K562 (cell line): Measurements from ENCODE around the gene POLR3C. TPM values are rescaled to one million over a fixed set of nuclear protein-coding genes. Genes with fewer than 3 reads are reported as not detected.

Experiments used
- CEBPB ChIP-seq: fragments of 450-650 bp; IDR thresholded peaks from 2 replicates; pipeline ENCODE4 v1.6.1; 2016; ENCODE audit warnings: missing genetic modification characterization, missing compliant biosample characterization
- DDX20 ChIP-seq: fragments of 450-650 bp; IDR thresholded peaks from 2 replicates; pipeline ENCODE4 v1.6.1; 2016; ENCODE audit warnings: missing genetic modification characterization, low read depth, mild to moderate bottlenecking, missing compliant biosample characterization, moderate library complexity
- ESRRA ChIP-seq: fragments of 450-650 bp; IDR thresholded peaks from 2 replicates; pipeline ENCODE4 v1.6.1; 2014; ENCODE audit warnings: low read depth, mild to moderate bottlenecking, moderate library complexity, borderline replicate concordance
- HDAC6 ChIP-seq: IDR thresholded peaks from 2 replicates; pipeline ENCODE4 v1.6.1; 2012; ENCODE audit warnings: low read depth, mild to moderate bottlenecking, control low read depth, inconsistent platforms, low read length, moderate library complexity
- HDGF ChIP-seq: fragments of 450-650 bp; IDR thresholded peaks from 2 replicates; pipeline ENCODE4 v1.6.1; 2016
- HMGN3 ChIP-seq: IDR thresholded peaks from 2 replicates; pipeline ENCODE4 v1.6.1; 2011; ENCODE audit warnings: borderline replicate concordance, low read depth, mild to moderate bottlenecking, mixed read lengths, low read length; ENCODE audit not compliant: insufficient read length; ENCODE audit errors: extremely low read depth
- HMGXB4 ChIP-seq: sonication (generic); formaldehyde crosslinking; IDR thresholded peaks from 2 replicates; pipeline ENCODE4 v1.8.1; 2023; ENCODE audit warnings: mild to moderate bottlenecking, missing genetic modification reagents
- HNRNPL ChIP-seq: fragments of 200-400 bp; formaldehyde crosslinking; IDR thresholded peaks from 2 replicates; pipeline ENCODE4 v1.6.1; 2017; ENCODE audit warnings: low read depth, mild to moderate bottlenecking, low read length
- KDM1A ChIP-seq, 2 experiments: fragments of 450-650 bp; IDR thresholded peaks; 2 replicates each; pipeline ENCODE4 v1.6.1; 2016; ENCODE audit warnings: mild to moderate bottlenecking in 2 of 2
- KDM5B ChIP-seq: fragments of 200-600 bp; sonication (generic); IDR thresholded peaks from 2 replicates; pipeline ENCODE4 v1.6.1; 2012; ENCODE audit warnings: low read depth, mild to moderate bottlenecking, moderate library complexity, low read length, control low read depth, inconsistent platforms; ENCODE audit not compliant: insufficient replicate concordance
- LCOR ChIP-seq: sonication (generic); formaldehyde crosslinking; IDR thresholded peaks from 2 replicates; pipeline ENCODE4 v1.8.0; 2022; ENCODE audit warnings: mild to moderate bottlenecking, missing genetic modification reagents
- MAFG ChIP-seq: fragments of 450-650 bp; conservative IDR thresholded peaks from 2 replicates; pipeline ENCODE4 v1.6.1; 2016; ENCODE audit warnings: missing genetic modification characterization, missing compliant biosample characterization
- NONO ChIP-seq, 2 experiments: fragments of 200-400 bp in 1 of 2; fragments of 450-650 bp in 1 of 2; formaldehyde crosslinking in 1 of 2; IDR thresholded peaks; 2 replicates each; pipeline ENCODE4 v1.6.1; 2017; ENCODE audit warnings: low read depth in 2 of 2, mild to moderate bottlenecking in 2 of 2, moderate library complexity in 2 of 2, low read length in 1 of 2
- OTX1 ChIP-seq: fragments of 450-650 bp; formaldehyde crosslinking; IDR thresholded peaks from 2 replicates; pipeline ENCODE4 v1.4.0; 2022; ENCODE audit warnings: mild to moderate bottlenecking
- PATZ1 ChIP-seq: fragments of 250-450 bp; sonication (Bioruptor Pico); IDR thresholded peaks from 2 replicates; pipeline ENCODE4 v1.5.0; 2020; ENCODE audit warnings: mild to moderate bottlenecking, borderline replicate concordance
- PRMT5 ChIP-seq: sonication (generic); formaldehyde crosslinking; IDR thresholded peaks from 2 replicates; pipeline ENCODE4 v1.5.0; 2020; ENCODE audit warnings: missing genetic modification reagents
- RB1 ChIP-seq: fragments of 450-650 bp; IDR thresholded peaks from 2 replicates; pipeline ENCODE4 v1.6.1; 2017; ENCODE audit warnings: low read depth, mild to moderate bottlenecking
- ZNF766 ChIP-seq: fragments of 200-800 bp; sonication (Bioruptor generic); conservative IDR thresholded peaks from 2 replicates; pipeline ENCODE4 v1.6.1; 2016; ENCODE audit warnings: missing genetic modification characterization, missing compliant biosample characterization
- polyA plus RNA-seq, 8 experiments: library from polyadenylated mRNA; depleted of rRNA in 4 of 8; stranded (reverse) in 5 of 8; unstranded in 3 of 8; fragments of >200 nt; fragmentation: Nextera tagmentation in 2 of 8; fragmentation: Illumina TruSeq in 1 of 8; extraction: Ambion mirVana in 2 of 8; extraction: Trizol in 1 of 8; gene quantifications; 2 replicates each; pipeline versions ENCODE4 v1.2.1 to v1.2.3, GENCODE V29; 2011 to 2014; ENCODE audit warnings: inconsistent platforms in 1 of 8, missing spikeins in 1 of 8
- total RNA-seq, 7 experiments: library from RNA; depleted of rRNA in 6 of 7; stranded (reverse); fragments of >200 nt in 6 of 7; fragmentation: Illumina TruSeq in 2 of 7; extraction: Trizol in 2 of 7; gene quantifications; 2 replicates each; pipeline versions ENCODE4 v1.2.1 to v1.2.3, GENCODE V29; 2011 to 2021; ENCODE audit warnings: low replicate concordance in 1 of 7
- TF ChIP-seq, protein P1 (sequence below): sonication (generic); formaldehyde crosslinking; IDR thresholded peaks from 2 replicates; pipeline ENCODE4 v1.8.0; 2023; ENCODE audit warnings: missing genetic modification reagents, mild to moderate bottlenecking, borderline replicate concordance

POLR3C gene
- total and polyA plus RNA-seq, 9 of the 15 experiments (the other 6 are each of a cell fraction or from before 2014, with no cell fraction given): 19.7 to 64.1 (median 45.2) TPM

DNA sequence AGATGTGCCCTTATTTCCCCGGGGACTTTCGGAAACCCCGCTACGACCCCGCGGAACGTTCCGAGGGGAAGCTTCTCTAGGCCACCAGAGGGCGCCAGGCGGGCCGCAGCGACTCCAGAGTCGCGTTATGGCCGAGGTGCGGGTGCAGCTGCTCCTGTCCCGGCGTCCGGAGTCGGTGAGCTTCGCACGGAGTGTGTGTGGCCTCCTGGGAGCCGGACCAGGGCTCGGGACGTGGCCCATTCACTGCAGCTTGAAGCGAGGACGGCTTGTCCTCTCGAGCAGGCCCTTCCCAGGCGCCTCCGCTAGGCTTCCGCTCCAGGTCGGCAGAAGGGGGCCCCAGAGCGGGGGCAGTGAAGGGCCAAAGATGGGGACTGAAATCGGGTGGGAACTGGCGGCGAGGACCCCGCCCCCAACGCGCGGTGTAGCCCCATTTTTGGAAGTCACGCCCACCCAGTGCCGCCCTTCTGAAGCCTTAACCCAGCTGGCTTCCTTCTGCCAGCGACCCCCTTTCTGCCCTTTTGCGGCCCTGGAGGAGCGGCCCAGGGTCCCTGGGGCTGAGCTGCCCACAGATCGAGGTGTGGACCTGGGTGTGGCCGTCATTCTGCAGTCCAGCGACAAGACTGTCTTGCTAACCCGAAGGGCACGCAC is 21.6 kb downstream of the POLR3C start, which contains the start of gene NUDT17 (continued):
- TF ChIP-seq CEBPB (tag) (no peak), ZNF766 (CRISPR knock-in tag) (peak; percentile 79; the same call in 1 of the 2 replicates), KDM5B (peak; percentile 77), PATZ1 (CRISPR knock-in tag) (0 out of 2 replicates have a peak, but pooled peaks have one; percentile 21), HDGF (no peak), HMGXB4 (CRISPR knock-in tag) (peak; percentile 74; the same call in 1 of the 2 replicates), DDX20 (no peak), HDAC6 (no peak), KDM1A (IDR thresholded peaks at IDR 0.05) (0 out of 4 replicates have a peak, but pooled peaks of 1 of the 2 experiments have one; percentile 3), HMGN3 (peak; percentile 75), RB1 (peak; percentile 74), HNRNPL (no peak), OTX1 (CRISPR knock-in tag) (peak; percentile 54; the same call in 1 of the 2 replicates), MAFG (tag) (no peak), PRMT5 (no peak), LCOR (peak; percentile 21; the same call in 1 of the 2 replicates), ESRRA (peak; percentile 42; the same call in 1 of the 2 replicates), NONO (IDR thresholded peaks at IDR 0.05; ENCODE audit: low read depth in 2 of 2, low read length in 1 of 2) (peak in 1 of 2 experiments; percentile 53; a peak in 1 of 4 replicates)
- TF ChIP-seq, protein P1, sequence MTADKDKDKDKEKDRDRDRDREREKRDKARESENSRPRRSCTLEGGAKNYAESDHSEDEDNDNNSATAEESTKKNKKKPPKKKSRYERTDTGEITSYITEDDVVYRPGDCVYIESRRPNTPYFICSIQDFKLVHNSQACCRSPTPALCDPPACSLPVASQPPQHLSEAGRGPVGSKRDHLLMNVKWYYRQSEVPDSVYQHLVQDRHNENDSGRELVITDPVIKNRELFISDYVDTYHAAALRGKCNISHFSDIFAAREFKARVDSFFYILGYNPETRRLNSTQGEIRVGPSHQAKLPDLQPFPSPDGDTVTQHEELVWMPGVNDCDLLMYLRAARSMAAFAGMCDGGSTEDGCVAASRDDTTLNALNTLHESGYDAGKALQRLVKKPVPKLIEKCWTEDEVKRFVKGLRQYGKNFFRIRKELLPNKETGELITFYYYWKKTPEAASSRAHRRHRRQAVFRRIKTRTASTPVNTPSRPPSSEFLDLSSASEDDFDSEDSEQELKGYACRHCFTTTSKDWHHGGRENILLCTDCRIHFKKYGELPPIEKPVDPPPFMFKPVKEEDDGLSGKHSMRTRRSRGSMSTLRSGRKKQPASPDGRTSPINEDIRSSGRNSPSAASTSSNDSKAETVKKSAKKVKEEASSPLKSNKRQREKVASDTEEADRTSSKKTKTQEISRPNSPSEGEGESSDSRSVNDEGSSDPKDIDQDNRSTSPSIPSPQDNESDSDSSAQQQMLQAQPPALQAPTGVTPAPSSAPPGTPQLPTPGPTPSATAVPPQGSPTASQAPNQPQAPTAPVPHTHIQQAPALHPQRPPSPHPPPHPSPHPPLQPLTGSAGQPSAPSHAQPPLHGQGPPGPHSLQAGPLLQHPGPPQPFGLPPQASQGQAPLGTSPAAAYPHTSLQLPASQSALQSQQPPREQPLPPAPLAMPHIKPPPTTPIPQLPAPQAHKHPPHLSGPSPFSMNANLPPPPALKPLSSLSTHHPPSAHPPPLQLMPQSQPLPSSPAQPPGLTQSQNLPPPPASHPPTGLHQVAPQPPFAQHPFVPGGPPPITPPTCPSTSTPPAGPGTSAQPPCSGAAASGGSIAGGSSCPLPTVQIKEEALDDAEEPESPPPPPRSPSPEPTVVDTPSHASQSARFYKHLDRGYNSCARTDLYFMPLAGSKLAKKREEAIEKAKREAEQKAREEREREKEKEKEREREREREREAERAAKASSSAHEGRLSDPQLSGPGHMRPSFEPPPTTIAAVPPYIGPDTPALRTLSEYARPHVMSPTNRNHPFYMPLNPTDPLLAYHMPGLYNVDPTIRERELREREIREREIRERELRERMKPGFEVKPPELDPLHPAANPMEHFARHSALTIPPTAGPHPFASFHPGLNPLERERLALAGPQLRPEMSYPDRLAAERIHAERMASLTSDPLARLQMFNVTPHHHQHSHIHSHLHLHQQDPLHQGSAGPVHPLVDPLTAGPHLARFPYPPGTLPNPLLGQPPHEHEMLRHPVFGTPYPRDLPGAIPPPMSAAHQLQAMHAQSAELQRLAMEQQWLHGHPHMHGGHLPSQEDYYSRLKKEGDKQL (CRISPR knock-in tag): no peak
